Mucosa of stomach (tissue), 1 donor: Measurements from ENCODE around the gene IL19.
"Not testable (repeated sequence)": the region's sequence is repeated elsewhere in the genome, so short reads cannot be mapped to it uniquely, and the experiment has no call there.

Experiments used
- H3K27me3 ChIP-seq: one replicate; pipeline ENCODE4 v1.7.0; 2013; ENCODE audit warnings: mild to moderate bottlenecking, low read length; ENCODE audit not compliant: control insufficient read depth, insufficient read depth
- H3K36me3 ChIP-seq: one replicate; pipeline ENCODE4 v1.7.0; 2013; ENCODE audit warnings: low read length; ENCODE audit not compliant: control insufficient read depth, insufficient read depth
- H3K4me1 ChIP-seq: one replicate; pipeline ENCODE4 v1.7.0; 2013; ENCODE audit warnings: mild to moderate bottlenecking, low read length; ENCODE audit not compliant: control insufficient read depth, insufficient read depth
- H3K4me3 ChIP-seq: one replicate; pipeline ENCODE4 v1.7.0; 2013; ENCODE audit warnings: low read length
- H3K9ac ChIP-seq: one replicate; pipeline ENCODE4 v1.7.0; 2013; ENCODE audit warnings: mild to moderate bottlenecking, low read length, moderate library complexity
- H3K9me3 ChIP-seq: one replicate; pipeline ENCODE4 v1.7.0; 2013; ENCODE audit warnings: mild to moderate bottlenecking, low read length, moderate library complexity; ENCODE audit not compliant: control insufficient read depth
- donor health status: Pancreatic carcinoma.

The IL19 gene

GRCh38 chr1:206847337-206847834 is 76.8 kb downstream of the IL19 start:
- H3K9me3 ChIP-seq: no peaks in the 10 kb centered on the region
- H3K36me3 ChIP-seq: no peaks in the 10 kb centered on the region
- H3K27me3 ChIP-seq: no peaks in the 10 kb centered on the region
- H3K9ac ChIP-seq: no peak overlapping the region
- H3K4me1 ChIP-seq: peaks cover 19% of the 10 kb centered on the region
- no peak overlapping the region for H3K4me3 ChIP-seq

DNA sequence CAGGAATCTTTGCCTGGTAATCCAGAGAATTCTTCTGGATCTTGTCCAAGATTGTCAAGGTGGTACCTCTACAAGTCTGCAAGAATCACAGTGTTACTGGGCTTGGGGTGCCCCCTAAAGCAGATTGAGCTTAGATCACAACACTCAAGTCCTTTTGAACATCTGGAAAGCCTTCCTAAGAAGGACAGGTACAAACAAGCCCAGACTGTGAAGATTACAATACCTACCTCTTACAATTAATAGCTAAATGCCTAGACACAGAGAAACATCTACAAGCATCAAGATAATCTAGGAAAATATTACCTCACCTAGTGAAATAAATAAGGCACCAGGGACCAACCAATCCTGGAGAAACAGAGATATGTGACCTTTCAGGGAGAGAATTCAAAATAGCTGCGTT is 77.4 kb downstream of the IL19 start:
- H3K9ac ChIP-seq: no peak overlapping the region

GRCh38 chr1:206850401-206850800 is 79.8 kb downstream of the IL19 start:
- H3K27me3 ChIP-seq: no peaks in the 10 kb centered on the region
- no peaks in the 10 kb centered on the region for H3K36me3 ChIP-seq
- H3K4me1 ChIP-seq: peaks cover 6% of the 10 kb centered on the region
- H3K4me3 ChIP-seq: no peak overlapping the region
- H3K9me3 ChIP-seq: no peaks in the 10 kb centered on the region
- no peak overlapping the region for H3K9ac ChIP-seq

More for the DNA sequence above, 77.4 kb downstream of the IL19 start:
- H3K9me3 ChIP-seq: no peaks in the 10 kb centered on the region
- no peak overlapping the region for H3K4me3 ChIP-seq
- no peaks in the 10 kb centered on the region for H3K27me3 ChIP-seq
- no peaks in the 10 kb centered on the region for H3K36me3 ChIP-seq
- peaks cover 16% of the 10 kb centered on the region for H3K4me1 ChIP-seq

GRCh38 chr1:206851341-206852010 is 80.9 kb downstream of the IL19 start:
- no peaks in the 10 kb centered on the region for H3K9me3 ChIP-seq
- H3K9ac ChIP-seq: no peak overlapping the region
- no peak overlapping the region for H3K4me3 ChIP-seq
- H3K4me1 ChIP-seq: peaks cover 6% of the 10 kb centered on the region
- no peaks in the 10 kb centered on the region for H3K27me3 ChIP-seq
- no peaks in the 10 kb centered on the region for H3K36me3 ChIP-seq

DNA sequence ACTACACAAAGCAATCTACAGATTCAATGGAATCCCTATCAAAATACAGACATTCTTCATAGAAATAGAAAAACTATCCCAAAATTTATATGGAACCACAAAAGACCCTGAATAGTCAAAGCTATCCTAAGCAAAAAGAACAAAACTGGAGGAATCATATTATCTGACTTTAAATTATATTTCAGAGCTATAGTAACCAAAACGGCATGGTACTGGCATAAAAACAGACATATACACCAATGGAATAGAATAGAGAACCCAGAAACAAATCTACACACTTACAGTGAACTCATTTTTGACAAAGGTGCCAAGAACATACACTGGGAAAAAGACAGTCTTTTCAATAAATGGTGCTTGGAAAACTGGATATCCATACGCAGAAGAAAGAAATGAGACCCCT is 82.1 kb downstream of the IL19 start:
- H3K27me3 ChIP-seq, H3K4me3 ChIP-seq, H3K9me3 ChIP-seq, H3K9ac ChIP-seq, H3K4me1 ChIP-seq, H3K36me3 ChIP-seq: not testable (repeated sequence)

DNA sequence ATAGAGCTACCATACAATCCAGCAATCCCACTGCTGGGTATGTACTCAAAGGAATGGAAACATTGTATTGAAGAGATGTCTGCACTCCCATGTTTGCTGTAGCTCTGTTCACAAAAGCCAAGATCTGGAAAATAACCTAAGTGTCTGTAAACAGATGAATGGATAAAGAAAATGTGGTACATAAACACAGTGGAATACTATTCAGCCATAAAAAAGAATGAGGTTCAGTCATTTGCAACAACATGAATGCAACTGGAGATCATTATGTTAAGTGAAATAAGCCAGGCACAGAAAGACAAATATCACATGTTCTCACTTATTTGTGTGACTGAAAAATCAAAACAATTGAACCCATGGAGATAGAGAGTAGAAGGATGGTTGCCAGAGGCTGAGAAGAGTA is 83.1 kb downstream of the IL19 start:
- H3K27me3 ChIP-seq, H3K36me3 ChIP-seq, H3K4me1 ChIP-seq, H3K4me3 ChIP-seq, H3K9me3 ChIP-seq, H3K9ac ChIP-seq: not testable (repeated sequence)

GRCh38 chr1:206854401-206855129 is 84.0 kb downstream of the IL19 start:
- H3K27me3 ChIP-seq: no peaks in the 10 kb centered on the region
- H3K4me1 ChIP-seq: no peaks in the 10 kb centered on the region
- H3K36me3 ChIP-seq: no peaks in the 10 kb centered on the region
- H3K9ac ChIP-seq: no peak overlapping the region
- H3K4me3 ChIP-seq: no peak overlapping the region
- H3K9me3 ChIP-seq: no peaks in the 10 kb centered on the region

GRCh38 chr1:206855859-206856258 is 85.3 kb downstream of the IL19 start:
- Histone ChIP-seq H3K36me3 (no peaks in the 10 kb centered on the region), H3K4me1 (no peaks in the 10 kb centered on the region), H3K27me3 (no peaks in the 10 kb centered on the region), H3K9ac (no peak overlapping the region), H3K4me3 (no peak overlapping the region), H3K9me3 (no peaks in the 10 kb centered on the region)

GRCh38 chr1:206856674-206857464 is 86.3 kb downstream of the IL19 start:
- no peaks in the 10 kb centered on the region for H3K4me1 ChIP-seq
- no peaks in the 10 kb centered on the region for H3K36me3 ChIP-seq
- no peaks in the 10 kb centered on the region for H3K9me3 ChIP-seq
- H3K27me3 ChIP-seq: no peaks in the 10 kb centered on the region
- no peak overlapping the region for H3K4me3 ChIP-seq
- no peak overlapping the region for H3K9ac ChIP-seq

GRCh38 chr1:206859082-206859521 is 88.5 kb downstream of the IL19 start:
- H3K4me1 ChIP-seq: no peaks in the 10 kb centered on the region
- H3K36me3 ChIP-seq: no peaks in the 10 kb centered on the region
- H3K9me3 ChIP-seq: no peaks in the 10 kb centered on the region
- H3K27me3 ChIP-seq: no peaks in the 10 kb centered on the region
- H3K9ac ChIP-seq: no peak overlapping the region
- no peak overlapping the region for H3K4me3 ChIP-seq

DNA sequence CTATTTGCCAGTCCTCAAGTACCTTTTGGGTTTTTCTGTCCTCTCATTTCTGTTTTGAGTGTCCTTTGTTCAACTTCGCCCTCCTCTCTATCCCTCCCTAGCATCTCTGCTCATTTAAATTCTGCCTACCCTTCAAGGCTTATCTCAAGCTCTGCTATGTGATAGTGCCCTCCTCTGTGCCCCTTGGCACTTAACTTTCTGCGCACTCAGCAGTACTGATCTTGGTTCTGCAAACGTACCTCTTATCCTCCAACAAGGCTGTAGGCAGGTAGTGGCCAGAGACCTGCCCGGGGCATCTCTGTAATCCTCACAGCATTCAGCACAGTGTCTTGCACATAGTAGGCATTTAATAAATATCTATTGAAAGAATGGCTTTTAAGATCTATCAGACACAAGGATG is 89.6 kb downstream of the IL19 start:
- no peak overlapping the region for H3K9ac ChIP-seq
- no peaks in the 10 kb centered on the region for H3K4me1 ChIP-seq
- no peak overlapping the region for H3K4me3 ChIP-seq
- H3K27me3 ChIP-seq: no peaks in the 10 kb centered on the region
- no peaks in the 10 kb centered on the region for H3K36me3 ChIP-seq
- no peaks in the 10 kb centered on the region for H3K9me3 ChIP-seq

DNA sequence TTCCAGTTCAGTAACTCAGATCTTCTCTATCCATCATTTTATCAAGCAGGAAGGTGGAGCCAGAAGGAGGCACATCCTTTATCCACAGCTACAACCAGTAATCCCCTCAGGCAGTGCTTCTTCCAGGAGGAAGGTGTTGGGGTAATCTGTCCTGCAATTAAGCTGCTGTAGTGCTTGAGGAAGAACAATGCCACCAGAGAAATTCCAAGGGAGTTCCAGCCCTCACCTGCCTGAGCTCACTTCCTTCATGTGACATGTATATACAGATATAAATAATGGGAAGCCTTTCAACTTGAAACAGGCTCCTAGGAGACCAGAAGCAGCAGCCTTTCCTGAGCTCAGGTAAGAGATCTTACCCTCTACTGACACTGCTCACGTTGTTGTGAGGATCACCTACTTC is 92.7 kb downstream of the IL19 start:
- H3K27me3 ChIP-seq: no peaks in the 10 kb centered on the region
- no peak overlapping the region for H3K9ac ChIP-seq
- no peaks in the 10 kb centered on the region for H3K36me3 ChIP-seq
- no peak overlapping the region for H3K4me3 ChIP-seq
- no peaks in the 10 kb centered on the region for H3K4me1 ChIP-seq
- no peaks in the 10 kb centered on the region for H3K9me3 ChIP-seq
